ENCODE measurements around the gene KLC1.
"Not testable (repeated sequence)": the region's sequence is repeated elsewhere in the genome, so short reads cannot be mapped to it uniquely, and the experiment has no call there.

KLC1 gene

DNA sequence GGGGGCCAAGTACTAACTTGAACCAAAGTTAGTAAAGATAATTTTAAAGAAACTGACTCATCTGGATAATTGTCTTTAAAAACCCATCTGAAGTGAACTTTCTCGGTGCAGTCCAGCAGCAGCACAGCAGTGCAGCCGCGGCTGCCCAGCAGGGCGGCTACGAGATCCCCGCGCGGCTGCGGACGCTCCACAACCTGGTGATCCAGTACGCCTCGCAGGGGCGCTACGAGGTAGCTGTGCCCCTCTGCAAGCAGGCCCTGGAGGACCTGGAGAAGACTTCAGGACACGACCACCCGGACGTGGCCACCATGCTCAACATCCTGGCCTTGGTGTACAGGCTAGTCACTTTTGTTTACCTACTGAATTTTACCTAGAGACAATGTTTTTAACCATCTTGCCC is 33.6 kb downstream of the KLC1 start:
- no peak for DNase-seq

DNA sequence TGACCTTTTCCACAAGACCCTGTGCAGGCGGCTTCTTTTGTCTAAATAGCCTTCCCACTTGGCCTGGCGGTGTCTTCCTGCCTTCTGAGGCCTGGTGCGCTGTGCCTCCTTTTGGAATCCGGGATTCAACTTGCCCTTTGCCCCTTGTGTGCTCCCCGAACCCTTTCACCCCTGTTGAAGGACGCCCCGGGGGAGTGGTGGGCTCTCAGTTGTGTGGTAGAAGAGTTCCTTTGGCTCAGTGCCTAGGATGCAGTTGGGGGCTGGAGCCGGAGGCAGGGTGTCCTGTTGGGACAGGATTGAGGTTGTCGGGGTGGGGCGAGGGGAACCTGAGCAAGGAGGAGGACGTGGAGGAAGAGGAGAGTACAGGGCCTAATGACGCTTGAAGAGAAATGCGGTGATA is 34.5 kb downstream of the KLC1 start:
- DNase-seq = no peak

DNA sequence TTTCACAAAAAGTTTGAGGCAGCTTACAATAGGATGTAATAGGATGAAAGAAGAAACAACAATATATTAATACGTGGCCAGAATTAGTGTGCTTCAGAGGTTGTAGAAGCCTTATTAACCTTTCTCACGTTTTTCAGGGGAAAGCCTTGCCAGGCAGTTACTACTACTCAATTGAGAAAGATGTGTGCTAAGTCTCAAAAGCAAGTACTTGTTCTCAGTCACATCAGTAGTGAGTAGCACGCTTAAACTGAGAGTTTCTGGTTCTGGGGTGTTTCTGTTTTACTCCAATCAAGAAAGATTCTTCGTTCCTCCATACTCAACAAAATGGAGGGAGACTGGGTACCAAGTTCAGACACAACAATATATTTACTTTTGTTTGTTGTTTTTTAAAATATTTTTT is 38.7 kb downstream of the KLC1 start:
- DNase-seq = no peak

DNA sequence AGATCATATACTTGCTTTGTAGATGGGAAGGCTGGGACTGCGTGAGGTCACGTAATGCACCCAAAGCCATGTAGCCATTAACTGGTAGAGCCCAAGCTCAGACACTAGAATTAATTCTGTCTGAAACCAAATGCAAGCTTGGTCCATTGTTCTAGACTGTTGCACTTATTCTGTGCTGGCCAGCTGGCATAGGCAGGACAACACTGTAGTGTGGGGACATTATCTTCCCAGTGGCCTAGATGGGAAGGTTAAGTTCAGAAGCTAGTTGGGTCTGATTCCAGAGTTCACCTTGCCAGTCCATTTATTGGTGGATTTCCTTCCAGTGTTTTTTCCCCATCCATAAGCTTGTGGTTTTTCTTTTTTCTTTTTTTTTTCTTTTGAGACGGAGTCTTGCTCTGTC is 39.1 kb downstream of the KLC1 start:
- DNase-seq = no peak

DNA sequence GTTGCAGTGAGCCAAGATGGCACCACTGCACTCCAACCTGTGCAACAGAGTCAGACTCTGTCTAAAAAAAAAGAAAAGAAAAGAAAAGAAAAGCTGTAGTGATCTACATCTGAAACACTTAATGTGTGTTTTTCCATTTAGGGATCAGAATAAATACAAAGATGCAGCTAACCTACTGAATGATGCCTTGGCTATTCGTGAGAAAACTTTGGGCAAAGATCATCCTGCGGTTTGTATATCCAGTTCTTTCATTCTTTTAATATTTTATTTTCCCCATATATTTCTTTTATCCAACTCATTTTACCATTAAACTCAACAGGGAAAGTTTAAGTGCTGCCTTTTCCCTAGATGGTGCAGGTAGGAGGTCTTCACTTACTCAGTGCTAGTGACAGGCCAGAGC is 40.4 kb downstream of the KLC1 start:
- no peak for DNase-seq

DNA sequence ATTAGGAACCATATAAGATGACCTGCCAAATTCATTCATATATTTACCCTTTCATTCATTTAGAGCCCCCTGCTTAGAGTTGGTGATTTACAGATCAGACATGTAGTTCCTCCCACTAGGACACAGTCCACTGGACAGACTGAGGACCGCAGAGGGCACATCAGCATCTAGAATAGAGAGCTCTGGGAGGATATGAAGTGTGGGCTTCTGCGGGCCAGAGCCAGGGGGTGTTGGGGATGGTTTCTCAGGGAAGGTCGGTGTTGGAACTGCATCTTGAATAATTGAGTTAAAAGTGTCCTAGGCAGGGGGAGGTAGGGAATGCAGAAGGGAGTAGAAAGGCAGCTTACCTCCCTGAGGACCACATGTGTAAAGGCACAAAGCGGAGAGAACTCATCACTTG is 42.9 kb downstream of the KLC1 start:
- no peak for DNase-seq

DNA sequence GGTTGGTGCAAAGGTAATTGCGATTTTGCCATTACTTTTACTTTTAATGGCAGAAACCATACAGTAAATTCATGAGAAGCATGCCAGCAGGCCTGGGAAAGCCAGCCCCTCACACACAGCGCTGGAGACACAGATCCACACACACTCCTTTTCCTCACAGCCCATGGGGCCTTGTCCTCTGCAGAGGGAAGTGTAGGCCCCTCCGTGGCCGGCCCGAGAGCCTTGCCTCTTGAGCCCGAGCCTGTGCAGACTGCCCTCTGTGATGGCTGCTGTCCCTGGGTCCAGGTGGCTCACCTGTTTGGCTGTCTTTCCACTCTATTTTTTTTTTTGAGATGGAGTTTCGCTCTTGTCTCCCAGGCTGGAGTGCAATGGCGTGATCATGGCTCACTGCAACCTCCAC is 46.9 kb downstream of the KLC1 start:
- DNase-seq = no peak

DNA sequence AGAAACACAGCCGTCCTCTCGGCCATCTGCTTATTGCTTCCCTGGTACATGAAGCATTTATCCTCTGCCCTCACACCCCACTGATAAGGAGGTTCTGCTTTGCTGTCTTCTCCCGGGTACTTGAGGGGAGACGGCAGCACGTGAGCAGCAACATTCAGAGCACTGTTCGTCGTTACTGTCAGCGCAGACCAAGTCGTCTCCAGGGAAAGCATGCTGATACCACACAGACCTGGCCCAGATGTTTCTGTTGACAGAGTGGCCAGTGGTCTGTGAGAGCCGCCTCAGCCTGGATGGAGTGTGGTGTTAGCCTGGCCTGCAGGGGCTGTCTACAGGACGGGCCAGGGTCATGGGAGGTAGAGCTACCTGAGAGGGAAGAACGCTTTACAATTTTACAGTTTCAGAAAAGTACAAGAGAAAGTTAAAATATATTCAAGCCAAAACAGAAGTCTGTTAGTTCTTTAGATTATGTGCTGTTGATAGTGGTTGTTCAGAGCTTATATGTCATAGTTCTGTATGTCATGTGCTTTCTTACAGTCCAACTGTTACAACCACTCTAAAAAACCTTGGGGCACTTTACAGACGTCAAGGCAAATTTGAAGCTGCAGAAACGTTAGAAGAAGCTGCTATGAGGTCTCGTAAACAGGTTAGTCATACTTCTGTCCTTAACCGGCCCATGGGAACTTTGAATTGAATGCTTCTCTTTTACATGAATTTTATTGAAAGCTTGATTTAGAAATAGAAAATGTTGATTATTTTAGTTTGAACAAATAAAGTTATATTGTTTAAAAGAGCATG is 48.1 kb downstream of the KLC1 start:
- DNase-seq = no peak

DNA sequence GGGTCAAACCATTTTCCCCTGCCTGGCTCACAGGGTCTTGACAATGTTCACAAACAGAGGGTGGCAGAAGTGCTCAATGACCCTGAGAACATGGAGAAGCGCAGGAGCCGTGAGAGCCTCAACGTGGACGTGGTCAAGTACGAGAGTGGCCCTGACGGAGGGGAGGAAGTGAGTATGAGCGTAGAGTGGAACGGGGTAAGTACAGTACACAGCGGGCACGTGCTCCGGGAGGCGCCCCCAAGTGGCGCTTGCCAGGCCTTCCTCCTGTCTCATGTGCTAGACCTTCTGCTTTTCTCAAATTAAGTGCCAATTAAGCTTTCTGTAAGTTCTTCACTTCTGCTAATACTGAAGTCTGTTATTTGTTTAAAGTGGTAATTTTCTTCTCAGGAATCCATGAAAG is 50.3 kb downstream of the KLC1 start:
- DNase-seq = peak; percentile 76

DNA sequence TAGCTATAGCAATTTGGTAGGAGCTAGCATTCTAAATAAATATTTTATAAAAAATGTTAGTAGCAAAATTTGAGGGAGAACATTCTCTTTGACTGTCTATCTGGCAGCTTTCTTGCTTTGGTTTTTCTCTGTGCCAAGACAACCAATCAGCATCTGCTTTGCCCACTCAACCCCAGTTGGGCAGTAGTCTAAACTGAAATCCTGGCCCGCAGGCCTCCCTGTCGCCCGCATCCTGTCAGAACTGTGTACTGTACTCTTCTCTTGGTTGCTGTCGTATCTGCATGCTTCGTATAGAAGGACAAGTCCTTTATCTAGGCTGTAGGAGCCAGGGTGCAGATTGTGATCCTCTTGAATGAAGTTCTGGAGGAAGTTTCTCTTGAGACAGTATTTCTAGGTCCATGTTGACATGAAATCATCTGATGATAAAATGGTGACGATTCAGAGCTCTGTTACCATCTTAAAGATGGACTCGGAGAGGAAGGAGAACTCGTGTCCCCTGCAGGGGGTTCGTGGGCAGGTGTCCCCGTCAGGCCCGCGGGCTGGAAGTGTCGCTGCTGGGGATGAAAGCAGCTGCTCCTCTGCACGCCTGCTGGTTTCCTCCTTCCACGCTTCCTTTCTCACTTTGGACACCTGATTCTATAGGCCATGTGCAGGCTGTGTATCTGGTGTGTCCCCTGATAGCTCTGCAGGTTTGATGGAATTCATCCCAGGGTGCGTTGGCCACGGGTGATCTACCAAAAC is 51.6 kb downstream of the KLC1 start:
- DNase-seq = no peak

DNA sequence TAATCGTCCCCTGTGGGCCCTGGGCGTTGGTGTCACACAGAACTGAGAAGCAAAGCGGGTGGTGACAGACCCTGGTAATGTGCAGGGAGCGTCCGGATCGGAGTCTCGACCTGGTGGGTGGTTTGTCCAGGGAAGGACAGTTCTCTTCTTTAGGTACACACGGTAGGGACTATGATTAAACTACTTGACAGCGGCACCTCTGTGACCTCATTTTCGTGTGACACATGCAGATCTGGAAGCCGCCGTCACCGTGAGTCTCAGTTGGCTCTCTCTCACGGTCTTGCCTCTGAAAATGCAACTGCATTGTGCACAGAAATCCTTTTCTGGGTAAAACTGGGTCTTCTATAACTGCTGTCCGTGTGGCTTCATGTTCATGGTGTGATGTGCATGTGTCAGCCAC is 54.1 kb downstream of the KLC1 start:
- no peak for DNase-seq

DNA sequence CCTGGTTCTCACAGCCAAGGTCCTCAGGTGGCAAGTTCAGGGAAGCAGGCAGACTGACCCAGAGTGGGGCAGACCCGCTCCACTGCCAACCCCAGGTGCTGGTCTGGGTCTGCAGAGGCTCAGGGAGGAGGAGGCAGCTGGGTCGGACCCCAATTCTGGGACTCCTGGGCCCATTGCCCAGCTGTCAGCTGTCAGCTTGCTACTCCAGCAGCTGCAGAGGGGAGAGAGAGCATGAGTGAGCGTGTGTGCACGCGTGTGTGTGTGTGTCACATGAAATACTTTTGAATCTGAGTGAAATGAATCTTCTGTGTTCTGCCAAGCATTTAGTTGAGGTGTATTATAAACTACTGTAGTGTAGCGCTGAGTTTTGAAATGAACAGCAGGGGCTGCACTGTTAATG is 55.5 kb downstream of the KLC1 start:
- no peak for DNase-seq

DNA sequence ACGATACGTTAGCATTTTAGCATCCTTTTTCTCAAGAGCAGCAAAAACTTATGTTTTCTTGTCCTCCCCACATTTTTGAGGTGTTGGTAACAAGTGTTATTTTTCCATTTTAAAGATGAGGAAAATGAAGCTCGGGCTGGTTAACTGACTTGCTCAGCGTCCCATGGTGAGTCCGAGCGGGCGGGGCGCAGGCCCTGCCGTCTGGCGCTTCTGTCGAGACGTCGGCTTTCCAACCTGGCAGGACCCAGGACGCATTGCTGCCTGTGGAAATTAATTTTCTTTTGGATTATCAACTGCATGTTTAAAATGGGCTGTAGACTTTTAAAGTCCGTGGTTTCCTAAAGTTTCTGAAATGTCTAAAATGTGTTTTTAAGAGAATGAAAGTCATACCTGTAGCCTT is 55.9 kb downstream of the KLC1 start:
- no peak for DNase-seq

DNA sequence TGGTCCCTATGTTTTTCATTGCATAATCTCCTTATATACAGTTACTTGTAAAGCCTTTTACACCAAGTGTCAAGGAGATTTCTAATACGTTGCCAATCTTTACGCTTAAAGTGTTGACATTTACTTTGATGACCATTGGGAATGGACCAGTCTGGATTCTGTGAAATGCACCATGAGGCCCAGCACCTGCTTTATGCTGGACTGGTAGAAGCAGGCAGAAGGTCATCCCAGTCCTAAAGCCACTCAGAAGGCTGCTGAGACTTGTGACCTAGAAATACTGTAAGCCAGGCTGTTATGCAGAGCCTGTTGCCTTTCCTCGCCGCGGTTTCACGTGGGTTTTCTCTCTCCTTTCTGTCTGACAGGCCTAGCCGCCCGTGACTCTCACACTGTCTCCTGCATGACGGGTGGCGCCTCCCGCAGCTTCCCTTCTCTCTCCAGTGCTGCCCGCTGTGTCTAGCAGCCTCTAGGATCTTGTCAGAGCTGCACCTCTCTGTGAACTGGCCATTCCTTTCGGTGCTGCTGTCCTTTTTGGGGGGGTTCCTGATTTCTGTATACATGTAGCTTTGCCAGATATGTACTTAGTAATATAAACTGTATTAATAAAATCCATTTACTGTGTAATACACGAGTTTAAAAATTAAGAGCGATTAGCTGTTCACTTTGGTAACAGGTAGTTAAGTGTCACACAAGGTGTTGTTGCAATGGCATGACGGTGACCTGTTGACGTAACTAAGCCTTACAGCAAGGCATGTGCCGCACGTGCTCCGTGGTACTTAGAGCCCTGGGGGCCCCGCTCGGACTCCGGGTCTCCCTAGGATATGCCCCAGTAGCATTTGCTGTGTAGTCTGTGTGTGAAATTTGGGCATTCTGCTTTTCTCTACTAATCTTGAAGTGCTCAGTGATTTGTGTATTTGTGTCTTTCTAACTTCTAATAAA is 56.5 kb downstream of the KLC1 start:
- no peak for DNase-seq

DNA sequence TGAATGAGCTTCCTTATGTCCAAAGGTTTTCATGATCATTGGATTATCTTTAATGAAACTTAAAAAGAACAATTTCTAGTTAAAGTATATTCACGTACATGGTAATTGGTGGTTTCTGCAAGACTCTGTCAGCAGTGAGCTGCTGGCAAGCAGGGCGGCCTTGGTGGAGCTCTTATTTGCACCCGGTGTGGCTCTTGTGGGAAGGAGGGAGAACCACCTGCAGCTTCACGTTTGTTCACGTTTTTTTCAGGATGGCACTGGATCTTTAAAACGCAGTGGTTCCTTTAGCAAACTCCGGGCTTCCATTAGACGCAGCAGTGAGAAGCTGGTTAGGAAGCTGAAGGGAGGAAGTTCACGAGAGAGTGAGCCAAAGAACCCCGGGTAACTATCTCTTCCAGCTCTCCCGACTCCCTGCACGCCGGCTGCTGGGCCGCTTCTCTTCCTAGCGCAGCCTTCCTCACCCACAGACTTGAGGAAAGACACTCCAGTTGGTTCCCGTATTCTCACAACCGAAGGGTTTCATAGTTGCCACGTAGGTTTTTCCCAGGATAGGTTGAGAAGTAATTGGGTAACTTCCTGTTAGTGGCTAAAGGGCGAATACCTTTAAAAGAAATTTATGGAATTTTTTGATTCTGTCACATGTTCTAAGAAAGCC is 57.9 kb downstream of the KLC1 start:
- no peak for DNase-seq

DNA sequence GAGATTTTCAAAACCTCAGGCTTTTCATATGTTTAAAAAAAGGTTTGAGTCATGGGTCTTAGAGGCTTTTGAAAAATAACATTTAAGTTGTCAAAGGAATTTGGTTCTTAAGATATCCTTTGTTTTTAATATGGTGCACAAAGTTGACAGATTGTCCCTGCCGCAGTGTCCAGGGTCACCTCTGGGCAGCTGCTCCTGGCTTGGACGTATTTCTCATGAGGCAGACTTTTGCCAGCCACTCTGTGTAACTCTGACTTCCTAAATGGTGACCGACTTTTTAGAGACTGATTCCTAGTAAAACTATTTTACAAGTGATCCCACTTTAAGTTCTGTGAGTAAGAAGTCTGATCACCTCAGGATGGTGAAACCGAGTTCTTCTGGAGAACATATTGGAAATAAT is 58.7 kb downstream of the KLC1 start:
- DNase-seq = no peak

DNA sequence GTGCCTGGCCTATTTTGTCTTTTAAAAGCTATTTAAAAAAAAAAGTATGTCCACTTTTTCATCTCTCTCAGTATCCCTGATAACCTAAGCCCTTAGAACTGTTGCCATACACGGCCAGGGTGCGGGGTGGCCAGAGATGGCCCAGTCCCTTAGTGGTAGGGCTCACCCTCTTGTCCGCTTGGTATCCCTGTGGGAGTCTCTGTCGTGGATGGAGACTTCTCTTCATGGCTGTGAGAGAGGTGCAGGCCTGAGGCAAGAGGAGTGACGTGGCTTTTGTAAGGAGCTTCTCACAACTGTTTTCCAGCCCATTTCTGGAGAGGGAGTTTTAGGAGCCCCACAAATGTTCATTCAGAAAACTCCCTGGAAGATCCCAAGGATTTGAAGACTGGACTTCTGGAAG is 59.4 kb downstream of the KLC1 start:
- DNase-seq = no peak

DNA sequence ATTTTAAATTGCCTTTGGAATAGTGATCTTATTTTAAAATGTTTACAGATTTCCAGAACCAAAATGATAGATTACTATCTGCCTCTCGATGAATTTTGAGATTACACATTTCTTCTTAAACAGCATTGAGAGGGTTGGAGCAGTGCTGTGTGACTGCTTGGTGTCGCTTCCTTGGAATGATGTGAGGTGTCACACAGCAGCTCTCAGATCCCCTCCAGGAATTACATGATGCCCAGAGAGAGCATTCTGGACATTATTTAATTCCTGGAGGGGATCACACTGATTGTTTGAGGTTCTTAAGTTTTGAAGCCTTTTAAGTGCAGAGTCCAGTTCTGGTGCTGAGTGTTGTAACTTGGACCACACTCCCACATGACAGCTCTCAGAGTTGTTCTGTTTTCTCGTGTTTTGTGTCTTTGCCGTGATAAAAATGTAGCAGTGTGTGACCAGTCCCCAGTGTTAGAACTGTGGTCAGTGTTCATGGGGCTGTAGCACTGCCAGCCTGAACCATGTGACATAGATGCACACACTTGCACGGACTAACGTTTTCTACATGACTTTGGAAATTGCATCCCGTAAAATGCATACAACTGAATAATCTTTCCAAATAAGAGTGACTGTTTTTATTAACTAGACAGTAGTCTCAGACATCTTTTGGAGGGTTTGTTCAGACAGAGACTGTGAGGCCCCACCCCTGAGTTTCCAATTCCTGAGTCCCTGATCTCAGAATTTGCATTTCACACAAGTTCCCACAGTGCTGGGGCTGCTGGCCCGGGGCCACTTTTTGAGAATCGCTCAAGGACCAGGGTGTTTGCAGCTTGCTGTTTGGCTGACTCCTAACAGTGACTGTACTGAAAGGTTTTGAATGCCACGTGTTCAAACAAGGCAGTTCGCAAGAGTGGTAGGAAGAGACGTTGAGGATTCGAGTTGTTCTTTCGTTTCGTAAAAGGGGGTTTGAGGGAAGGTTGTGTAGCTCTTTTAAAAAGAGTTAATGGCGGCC is 60.2 kb downstream of the KLC1 start:
- DNase-seq = no peak

DNA sequence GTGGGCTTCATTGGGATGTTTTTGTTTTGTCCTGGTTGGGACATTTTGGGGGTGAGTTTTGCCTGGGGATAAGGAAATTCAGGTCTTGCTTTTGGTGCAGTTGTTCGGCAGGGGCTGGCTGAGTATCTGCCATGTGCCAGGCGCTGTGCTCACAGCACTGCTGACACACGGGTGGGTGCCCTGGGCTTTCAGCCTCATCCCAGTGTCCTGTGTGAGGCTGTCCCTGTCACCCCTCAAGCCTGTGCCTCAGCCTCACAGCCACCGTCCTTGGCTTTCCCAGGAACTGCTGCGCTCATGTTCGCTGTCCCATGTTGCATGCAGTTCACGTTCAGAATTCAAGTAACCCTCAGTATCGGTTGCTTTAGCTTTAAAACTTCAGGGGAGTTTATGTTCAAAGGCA is 61.3 kb downstream of the KLC1 start:
- DNase-seq = no peak

DNA sequence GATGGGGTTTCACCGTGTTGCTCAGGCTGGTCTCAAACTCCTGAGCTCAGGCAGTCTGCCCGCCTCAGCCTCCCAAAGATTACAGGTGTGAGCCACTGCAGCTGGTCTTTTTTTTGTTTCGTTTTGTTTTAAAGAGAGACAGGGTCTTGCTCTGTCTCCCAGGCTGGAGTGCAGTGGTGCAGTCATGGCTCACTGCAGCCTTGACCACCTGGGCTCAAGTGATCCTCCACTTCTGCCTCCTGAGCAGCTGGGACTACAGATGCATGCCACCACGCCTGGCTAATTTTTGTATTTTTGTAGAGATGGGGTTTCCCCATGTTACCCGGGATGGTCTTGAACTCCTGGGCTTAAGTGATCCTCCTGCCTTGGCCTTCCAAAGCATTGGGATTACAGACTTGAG is 62.6 kb downstream of the KLC1 start:
- DNase-seq = not testable (repeated sequence)

DNA sequence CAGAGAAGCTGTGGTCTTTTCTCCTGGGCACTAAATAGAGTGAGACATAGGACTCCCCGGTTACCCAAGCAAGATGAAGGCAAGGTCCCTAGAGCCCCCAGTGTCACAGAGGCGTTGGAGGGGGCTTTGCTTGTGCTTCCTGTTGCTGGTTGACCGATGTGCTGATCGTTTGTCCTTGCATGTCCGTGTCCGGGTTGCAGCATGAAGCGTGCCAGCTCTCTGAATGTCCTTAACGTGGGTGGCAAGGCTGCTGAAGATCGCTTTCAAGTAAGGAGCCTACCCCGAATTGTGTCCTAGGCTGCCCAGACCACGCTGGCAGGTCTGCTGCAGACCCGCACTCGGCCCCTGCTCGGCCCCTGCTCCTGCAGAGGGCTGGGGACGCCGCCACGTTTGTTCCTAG is 63.1 kb downstream of the KLC1 start:
- no peak for DNase-seq

DNA sequence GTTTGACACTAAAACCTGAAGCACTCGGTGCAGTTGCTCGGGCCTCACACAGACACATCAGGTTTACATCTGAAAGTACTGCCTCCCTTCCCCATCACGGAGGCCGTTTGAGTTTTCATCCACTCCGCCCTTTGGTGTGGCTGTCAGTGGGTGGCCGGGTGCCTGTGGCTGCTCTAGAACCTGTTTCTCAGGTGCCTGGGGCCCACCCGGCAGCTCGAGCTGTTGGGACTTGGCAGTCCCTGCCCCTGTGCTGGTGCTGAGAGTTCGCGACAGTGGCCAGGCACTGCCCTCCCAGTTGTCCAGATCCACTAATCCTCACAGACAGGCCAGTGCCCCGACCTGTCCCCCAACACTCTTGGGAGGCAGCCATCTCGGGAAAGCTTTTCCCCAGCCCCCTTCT is 63.9 kb downstream of the KLC1 start:
- no peak for DNase-seq

Measured in activated CD8-positive, alpha-beta memory T cell treated with anti-CD3 and anti-CD28 coated beads for 24 hours (primary cell).